Gastroesophageal sphincter (tissue), 3 donors: ENCODE results near the gene GRXCR1.

Experiments
- POLR2A ChIP-seq, 2 donors: fragments of 450-650 bp; IDR thresholded peaks; one replicate each; pipeline ENCODE4 v1.6.1; 2017; ENCODE audit warnings: antibody characterized with exemption in 2 of 2, mild to moderate bottlenecking in 2 of 2, moderate library complexity in 1 of 2
- POLR2AphosphoS5 ChIP-seq: sonication (generic); formaldehyde crosslinking; IDR thresholded peaks from one replicate; pipeline ENCODE4 v1.6.1; 2017; ENCODE audit warnings: antibody characterized with exemption
- TF ChIP-seq, protein P1 (sequence below), 4 experiments: fragments of 200-600 bp in 2 of 4; fragments of 450-650 bp in 2 of 4; sonication (generic) in 1 of 4; IDR thresholded peaks; one replicate each; pipeline ENCODE4 v1.5.1; 2017 to 2019; ENCODE audit warnings: antibody characterized with exemption in 4 of 4, mild to moderate bottlenecking in 2 of 4, moderate library complexity in 2 of 4

DNA sequence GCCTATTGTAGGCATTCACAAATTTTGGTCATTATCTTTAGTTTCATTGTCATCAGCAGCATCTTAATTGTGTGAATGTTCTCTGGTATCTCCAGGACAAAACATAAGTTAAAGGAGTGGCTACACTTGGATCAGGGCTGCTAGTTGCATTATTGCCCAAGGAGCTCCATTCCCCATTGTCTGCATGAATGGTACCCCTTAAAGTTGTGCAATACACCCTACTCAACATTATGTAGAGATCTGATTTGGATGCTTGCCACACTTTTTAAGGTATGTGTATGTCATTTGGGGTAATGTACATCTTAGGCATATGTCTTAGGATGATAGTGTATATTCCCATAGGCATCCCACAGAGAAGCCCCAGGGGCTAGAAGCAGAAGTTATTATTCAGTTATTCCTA, 2.9 kb downstream of the GRXCR1 start:
- no peak for TF ChIP-seq POLR2A (IDR thresholded peaks at IDR 0.05)
- no peak for TF ChIP-seq POLR2AphosphoS5
- TF ChIP-seq, protein P1, sequence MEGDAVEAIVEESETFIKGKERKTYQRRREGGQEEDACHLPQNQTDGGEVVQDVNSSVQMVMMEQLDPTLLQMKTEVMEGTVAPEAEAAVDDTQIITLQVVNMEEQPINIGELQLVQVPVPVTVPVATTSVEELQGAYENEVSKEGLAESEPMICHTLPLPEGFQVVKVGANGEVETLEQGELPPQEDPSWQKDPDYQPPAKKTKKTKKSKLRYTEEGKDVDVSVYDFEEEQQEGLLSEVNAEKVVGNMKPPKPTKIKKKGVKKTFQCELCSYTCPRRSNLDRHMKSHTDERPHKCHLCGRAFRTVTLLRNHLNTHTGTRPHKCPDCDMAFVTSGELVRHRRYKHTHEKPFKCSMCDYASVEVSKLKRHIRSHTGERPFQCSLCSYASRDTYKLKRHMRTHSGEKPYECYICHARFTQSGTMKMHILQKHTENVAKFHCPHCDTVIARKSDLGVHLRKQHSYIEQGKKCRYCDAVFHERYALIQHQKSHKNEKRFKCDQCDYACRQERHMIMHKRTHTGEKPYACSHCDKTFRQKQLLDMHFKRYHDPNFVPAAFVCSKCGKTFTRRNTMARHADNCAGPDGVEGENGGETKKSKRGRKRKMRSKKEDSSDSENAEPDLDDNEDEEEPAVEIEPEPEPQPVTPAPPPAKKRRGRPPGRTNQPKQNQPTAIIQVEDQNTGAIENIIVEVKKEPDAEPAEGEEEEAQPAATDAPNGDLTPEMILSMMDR (IDR thresholded peaks at IDR 0.05): no peak
